ENCODE results near the gene ABI3BP.

The ABI3BP gene

DNA sequence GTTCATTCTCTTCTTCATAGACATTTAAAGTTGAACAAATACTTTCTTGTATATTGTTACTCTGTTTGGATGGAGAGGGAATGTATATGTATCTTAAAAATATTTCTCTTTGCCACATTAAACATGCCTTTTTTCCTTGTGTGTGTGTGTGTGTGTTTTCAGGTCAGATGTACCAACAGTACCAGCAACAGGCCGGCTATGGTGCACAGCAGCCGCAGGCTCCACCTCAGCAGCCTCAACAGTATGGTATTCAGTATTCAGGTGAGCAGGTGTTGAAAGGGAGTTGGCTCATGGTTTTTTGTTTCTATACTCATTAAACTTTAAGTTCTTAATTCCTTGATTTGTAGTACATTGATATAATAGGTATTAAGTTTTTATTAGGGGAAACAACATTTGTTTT, 248.6 kb downstream of the ABI3BP start:
- Mint-ChIP-seq H3K36me3 (ENCODE audit: insufficient read depth) (peaks cover 50% of the 10 kb centered on the region), H3K4me1 (no peaks in the 10 kb centered on the region), H3K4me3 (no peak overlapping the region), H3K27me3 (no peaks in the 10 kb centered on the region), H3K9me3 (no peaks in the 10 kb centered on the region), H3K27ac (ENCODE audit: low read depth) (no peak overlapping the region)
- DNase-seq (ENCODE audit: low spot score in 2 of 2) (no peak), ATAC-seq (replicated peaks; ENCODE audit: extremely low read depth, poor library complexity, severe bottlenecking) (no peak)

DNA sequence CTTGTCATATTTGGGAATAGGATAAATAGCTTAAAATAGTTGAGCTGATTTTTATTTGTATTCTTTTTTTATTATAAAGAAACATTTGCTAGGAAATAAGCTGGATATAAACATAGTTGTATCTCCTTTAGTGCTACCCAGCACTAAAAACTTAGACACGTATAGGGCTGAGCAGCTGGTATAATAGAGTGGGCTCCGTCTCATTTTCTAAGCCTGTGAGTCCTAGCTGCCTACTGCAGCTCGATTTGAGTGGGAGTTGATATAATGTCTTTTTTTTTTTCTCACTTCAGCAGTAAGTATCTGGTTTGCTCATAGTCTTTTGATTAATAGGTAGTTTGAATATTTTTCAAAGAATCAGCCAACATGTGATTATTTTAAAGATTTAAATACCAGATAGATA, 249.7 kb downstream of the ABI3BP start:
- peaks cover 46% of the 10 kb centered on the region for H3K36me3 Mint-ChIP-seq (ENCODE audit: insufficient read depth)
- H3K4me1 Mint-ChIP-seq: no peaks in the 10 kb centered on the region
- no peaks in the 10 kb centered on the region for H3K9me3 Mint-ChIP-seq
- no peak for ATAC-seq (replicated peaks; ENCODE audit: extremely low read depth, poor library complexity, severe bottlenecking)
- H3K27me3 Mint-ChIP-seq: no peaks in the 10 kb centered on the region
- H3K27ac Mint-ChIP-seq (ENCODE audit: low read depth): peak overlapping the region; percentile 25
- no peak overlapping the region for H3K4me3 Mint-ChIP-seq
- no peak for DNase-seq (ENCODE audit: low spot score in 2 of 2)

DNA sequence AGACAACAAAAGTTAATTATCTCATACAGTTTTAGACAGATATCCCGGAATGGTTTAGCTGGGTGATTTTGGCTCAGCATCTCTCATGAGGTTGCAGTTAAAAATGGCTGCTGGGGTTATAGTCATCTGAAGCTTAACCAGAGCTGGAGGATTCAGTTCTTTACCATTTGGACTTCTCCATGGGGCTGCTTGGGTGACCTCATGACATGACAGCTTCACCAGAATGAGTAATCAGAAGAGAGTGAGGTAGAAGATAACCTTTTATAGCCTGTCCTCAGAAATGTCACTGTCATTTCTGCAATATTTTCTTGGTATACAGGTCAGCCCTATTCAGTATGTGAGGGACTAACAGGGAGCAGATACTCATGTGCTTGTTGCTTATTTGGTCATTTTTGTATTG, 253.0 kb downstream of the ABI3BP start:
- Mint-ChIP-seq H3K4me3 (no peak overlapping the region), H3K27ac (ENCODE audit: low read depth) (no peak overlapping the region), H3K36me3 (ENCODE audit: insufficient read depth) (peaks cover 51% of the 10 kb centered on the region), H3K4me1 (peaks cover 7% of the 10 kb centered on the region), H3K9me3 (no peaks in the 10 kb centered on the region), H3K27me3 (no peaks in the 10 kb centered on the region)
- DNase-seq (ENCODE audit: low spot score in 2 of 2): no peak
- ATAC-seq (replicated peaks; ENCODE audit: extremely low read depth, poor library complexity, severe bottlenecking): no peak

DNA sequence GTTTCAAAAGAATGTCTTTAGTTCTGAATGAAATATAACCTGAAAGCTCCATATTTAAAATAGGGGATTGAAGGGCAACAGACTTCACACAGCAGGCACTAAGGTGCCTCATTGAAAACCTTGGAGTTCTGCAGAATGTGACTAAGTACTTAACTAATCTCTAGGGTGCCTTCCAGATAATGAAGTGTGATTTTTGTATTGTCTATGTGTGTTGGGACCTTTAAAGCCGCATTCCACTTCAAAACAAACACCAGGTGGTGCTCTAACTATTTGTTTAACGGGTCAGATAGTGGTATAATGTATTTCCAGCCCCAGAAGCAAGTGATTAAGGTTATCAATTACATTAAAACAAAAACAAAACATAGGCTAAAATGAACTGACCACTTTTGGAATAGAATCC, 255.9 kb downstream of the ABI3BP start:
- Mint-ChIP-seq H3K27me3 (no peaks in the 10 kb centered on the region), H3K36me3 (ENCODE audit: insufficient read depth) (peaks cover 49% of the 10 kb centered on the region), H3K4me3 (no peak overlapping the region), H3K27ac (ENCODE audit: low read depth) (no peak overlapping the region), H3K9me3 (no peaks in the 10 kb centered on the region), H3K4me1 (peaks cover 18% of the 10 kb centered on the region)
- DNase-seq (ENCODE audit: low spot score in 2 of 2) (no peak), ATAC-seq (replicated peaks; ENCODE audit: extremely low read depth, poor library complexity, severe bottlenecking) (no peak)

DNA sequence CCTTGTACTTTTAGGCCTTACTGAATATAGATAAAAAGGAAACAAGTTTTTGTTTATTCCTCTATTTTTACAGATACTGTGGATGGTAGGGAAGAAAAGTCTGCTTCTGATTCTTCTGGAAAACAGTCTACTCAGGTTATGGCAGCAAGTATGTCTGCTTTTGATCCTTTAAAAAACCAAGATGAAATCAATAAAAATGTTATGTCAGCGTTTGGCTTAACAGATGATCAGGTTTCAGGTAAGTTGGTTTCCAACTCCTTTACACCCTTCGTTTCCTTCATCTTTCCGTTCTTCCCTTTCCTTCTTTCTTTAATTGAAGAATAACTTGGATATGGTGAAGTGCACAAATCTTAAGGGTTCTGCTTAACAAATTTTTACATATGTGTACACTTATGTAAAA, 260.8 kb downstream of the ABI3BP start:
- H3K27ac Mint-ChIP-seq (ENCODE audit: low read depth): no peak overlapping the region
- H3K27me3 Mint-ChIP-seq: no peaks in the 10 kb centered on the region
- no peak for ATAC-seq (replicated peaks; ENCODE audit: extremely low read depth, poor library complexity, severe bottlenecking)
- no peaks in the 10 kb centered on the region for H3K9me3 Mint-ChIP-seq
- no peak overlapping the region for H3K4me3 Mint-ChIP-seq
- H3K36me3 Mint-ChIP-seq (ENCODE audit: insufficient read depth): peaks cover 44% of the 10 kb centered on the region
- H3K4me1 Mint-ChIP-seq: peaks cover 24% of the 10 kb centered on the region
- DNase-seq (ENCODE audit: low spot score in 2 of 2): no peak

DNA sequence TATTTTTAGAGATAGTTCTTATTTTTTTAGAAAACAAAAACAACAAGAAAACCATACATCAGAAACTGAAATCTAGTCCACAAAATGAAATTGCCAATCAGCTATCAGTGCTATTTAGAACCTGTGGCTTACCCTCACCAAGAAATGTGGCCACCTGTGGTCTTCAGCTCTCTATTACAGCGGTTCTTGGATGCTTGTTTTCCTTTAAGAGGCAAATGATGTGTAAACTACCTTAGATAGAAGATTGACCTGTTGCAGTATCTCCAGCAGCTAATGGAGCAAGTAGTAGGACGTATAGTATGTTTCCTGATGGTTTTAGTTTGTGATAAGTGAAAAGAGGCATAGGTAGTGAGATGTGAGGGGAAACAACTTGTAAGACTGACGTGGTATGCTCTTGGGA, 262.7 kb downstream of the ABI3BP start:
- Mint-ChIP-seq H3K9me3 (no peaks in the 10 kb centered on the region), H3K27ac (ENCODE audit: low read depth) (no peak overlapping the region), H3K4me1 (peaks cover 35% of the 10 kb centered on the region), H3K4me3 (no peak overlapping the region), H3K36me3 (ENCODE audit: insufficient read depth) (peaks cover 34% of the 10 kb centered on the region), H3K27me3 (no peaks in the 10 kb centered on the region)
- DNase-seq (ENCODE audit: low spot score in 2 of 2) (no peak), ATAC-seq (replicated peaks; ENCODE audit: extremely low read depth, poor library complexity, severe bottlenecking) (no peak)

DNA sequence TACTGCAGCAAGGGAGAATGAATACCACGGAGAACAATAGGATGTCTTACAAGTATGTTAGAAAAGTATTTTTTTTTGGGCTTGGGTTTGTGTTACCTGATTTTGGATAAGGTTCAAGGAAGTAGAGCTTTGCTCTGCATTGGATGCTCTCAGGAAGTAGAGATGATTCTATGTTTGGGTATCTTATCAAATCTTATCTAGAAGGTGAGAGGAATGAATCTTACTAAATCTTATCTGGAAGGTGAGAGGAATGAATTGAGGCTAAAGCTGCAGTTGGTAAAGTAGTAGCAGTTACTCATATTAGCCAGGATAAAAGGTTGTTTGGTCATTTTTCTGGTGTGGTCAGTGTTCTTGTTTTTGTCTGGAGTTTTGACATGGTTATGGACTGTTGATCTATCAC, 266.5 kb downstream of the ABI3BP start:
- H3K4me3 Mint-ChIP-seq: no peak overlapping the region
- ATAC-seq (replicated peaks; ENCODE audit: extremely low read depth, poor library complexity, severe bottlenecking) (no peak), DNase-seq (ENCODE audit: low spot score in 2 of 2) (no peak)
- H3K9me3 Mint-ChIP-seq: no peaks in the 10 kb centered on the region
- H3K4me1 Mint-ChIP-seq: peaks cover 31% of the 10 kb centered on the region
- no peaks in the 10 kb centered on the region for H3K27me3 Mint-ChIP-seq
- H3K36me3 Mint-ChIP-seq (ENCODE audit: insufficient read depth): peaks cover 31% of the 10 kb centered on the region
- H3K27ac Mint-ChIP-seq (ENCODE audit: low read depth): peak overlapping the region; percentile 38

DNA sequence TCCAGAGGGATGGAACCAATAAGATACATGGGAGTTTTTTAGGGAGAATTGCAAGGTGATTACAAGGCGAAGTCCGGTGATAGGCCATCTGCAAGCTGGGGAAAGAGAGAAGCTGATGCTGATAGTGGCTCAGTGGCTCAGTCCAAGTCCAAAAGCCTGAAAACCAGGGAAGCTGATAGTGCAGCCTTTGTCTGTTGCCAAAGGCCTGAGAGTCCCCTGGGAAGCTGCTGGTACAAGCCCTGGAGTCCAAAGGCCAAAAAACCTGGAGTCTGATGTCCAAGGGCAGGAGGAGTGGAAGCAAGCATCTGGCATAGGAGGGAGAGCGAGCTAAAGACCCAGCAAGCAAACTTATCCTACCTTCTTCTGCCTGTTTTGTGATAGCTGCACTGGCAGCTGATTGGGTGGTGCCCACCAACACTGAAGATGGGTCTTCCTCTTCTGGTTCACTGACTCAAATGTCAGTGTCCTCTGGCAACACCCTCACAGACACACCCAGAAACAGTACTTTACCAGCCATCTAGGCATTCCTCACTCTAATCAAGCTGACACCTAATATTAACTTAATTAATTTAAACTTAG, 267.2 kb downstream of the ABI3BP start:
- no peak for DNase-seq (ENCODE audit: low spot score in 2 of 2)
- Mint-ChIP-seq H3K9me3 (no peaks in the 10 kb centered on the region), H3K36me3 (ENCODE audit: insufficient read depth) (peaks cover 31% of the 10 kb centered on the region), H3K4me1 (peaks cover 31% of the 10 kb centered on the region), H3K27me3 (no peaks in the 10 kb centered on the region), H3K27ac (ENCODE audit: low read depth) (peak overlapping the region; percentile 38), H3K4me3 (no peak overlapping the region)
- ATAC-seq (replicated peaks; ENCODE audit: extremely low read depth, poor library complexity, severe bottlenecking): no peak

DNA sequence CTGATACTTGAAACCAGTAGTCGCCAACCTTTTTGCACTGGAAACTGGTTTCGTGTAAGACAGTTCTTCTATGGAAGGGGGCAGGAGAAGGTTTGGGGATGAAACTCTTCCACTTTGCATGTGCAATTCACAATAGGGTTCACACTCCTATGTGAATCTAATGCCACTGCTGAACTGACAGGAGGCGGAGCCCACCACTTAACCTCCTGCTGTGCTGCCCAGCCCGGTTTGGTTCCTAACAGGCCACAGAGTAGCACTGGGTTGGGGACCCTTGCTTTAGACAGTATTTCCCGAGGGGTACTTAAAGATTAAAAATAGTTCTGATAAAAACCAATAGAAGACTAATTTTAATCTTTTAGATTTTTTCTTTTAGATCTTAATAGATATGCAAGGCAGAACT, 272.8 kb downstream of the ABI3BP start:
- Mint-ChIP-seq H3K36me3 (ENCODE audit: insufficient read depth) (peaks cover 41% of the 10 kb centered on the region), H3K4me3 (no peak overlapping the region), H3K27me3 (no peaks in the 10 kb centered on the region), H3K9me3 (no peaks in the 10 kb centered on the region), H3K27ac (ENCODE audit: low read depth) (no peak overlapping the region), H3K4me1 (peaks cover 36% of the 10 kb centered on the region)
- no peak for ATAC-seq (replicated peaks; ENCODE audit: extremely low read depth, poor library complexity, severe bottlenecking)
- no peak for DNase-seq (ENCODE audit: low spot score in 2 of 2)

DNA sequence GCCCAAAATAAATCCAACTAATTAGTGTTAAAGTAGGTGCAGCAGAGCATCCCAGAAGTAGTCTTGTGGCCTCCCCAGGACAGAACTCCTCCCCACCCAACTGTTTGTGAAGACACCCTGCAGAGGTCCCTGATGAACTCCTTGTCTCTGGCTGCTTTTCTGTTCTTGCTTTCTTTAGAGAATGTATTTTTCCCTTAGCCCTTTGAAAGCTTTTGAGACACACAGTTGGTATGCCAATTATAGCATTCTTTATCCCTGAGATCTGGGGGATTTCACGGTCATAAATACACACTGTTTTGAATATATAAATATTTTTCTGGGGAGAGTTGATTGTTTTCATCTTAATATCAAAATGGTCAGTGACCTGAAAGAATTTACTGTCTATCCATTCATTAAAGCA, 274.1 kb downstream of the ABI3BP start:
- no peaks in the 10 kb centered on the region for H3K27me3 Mint-ChIP-seq
- H3K9me3 Mint-ChIP-seq: no peaks in the 10 kb centered on the region
- DNase-seq (ENCODE audit: low spot score in 2 of 2): no peak
- no peak overlapping the region for H3K4me3 Mint-ChIP-seq
- peaks cover 47% of the 10 kb centered on the region for H3K36me3 Mint-ChIP-seq (ENCODE audit: insufficient read depth)
- no peak for ATAC-seq (replicated peaks; ENCODE audit: extremely low read depth, poor library complexity, severe bottlenecking)
- H3K27ac Mint-ChIP-seq (ENCODE audit: low read depth): no peak overlapping the region
- peaks cover 44% of the 10 kb centered on the region for H3K4me1 Mint-ChIP-seq

DNA sequence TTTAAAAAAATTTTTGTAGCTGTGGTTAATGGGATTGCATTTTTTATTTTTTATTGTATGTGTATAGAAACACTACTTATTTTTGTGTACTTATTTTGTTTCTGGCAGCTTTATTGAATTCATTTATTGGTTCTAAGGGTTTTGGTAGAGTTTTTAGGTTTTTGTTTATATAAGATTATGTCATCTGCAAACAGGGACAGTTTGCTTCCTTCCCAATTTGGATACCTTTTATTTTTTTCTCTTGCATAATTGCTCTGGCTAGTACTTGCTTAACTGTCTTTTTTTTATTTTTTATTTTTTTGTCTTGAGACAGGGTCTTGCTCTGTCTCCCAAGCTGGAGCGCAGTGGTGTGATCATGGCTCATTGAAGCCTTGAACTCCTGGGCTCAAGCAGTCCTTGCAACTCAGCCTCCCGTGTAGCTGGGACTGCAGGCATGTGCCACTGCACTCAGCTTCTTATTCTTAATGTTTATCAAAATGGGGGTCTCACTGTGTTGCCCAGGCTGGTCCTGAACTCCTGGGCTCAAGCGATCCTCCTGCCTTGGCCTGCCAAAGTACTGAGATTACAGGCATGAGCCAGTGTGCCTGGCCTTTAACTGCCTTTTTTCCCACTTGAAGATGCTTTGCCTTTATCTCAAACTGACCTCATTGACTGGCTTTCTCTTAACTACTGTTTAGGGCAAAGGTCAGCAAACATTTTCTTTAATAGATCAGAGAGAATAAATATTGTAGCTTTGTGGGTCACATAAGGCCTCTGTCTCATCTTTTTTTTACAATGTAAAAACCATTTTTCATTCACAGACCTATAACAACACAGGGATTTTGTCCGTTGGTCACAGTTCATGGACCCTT, 275.4 kb downstream of the ABI3BP start:
- Mint-ChIP-seq H3K27me3 (no peaks in the 10 kb centered on the region), H3K9me3 (no peaks in the 10 kb centered on the region), H3K4me1 (peaks cover 54% of the 10 kb centered on the region), H3K27ac (ENCODE audit: low read depth) (peak overlapping the region; percentile 8), H3K4me3 (no peak overlapping the region), H3K36me3 (ENCODE audit: insufficient read depth) (peaks cover 54% of the 10 kb centered on the region)
- no peak for DNase-seq (ENCODE audit: low spot score in 2 of 2)
- ATAC-seq (replicated peaks; ENCODE audit: extremely low read depth, poor library complexity, severe bottlenecking): no peak

DNA sequence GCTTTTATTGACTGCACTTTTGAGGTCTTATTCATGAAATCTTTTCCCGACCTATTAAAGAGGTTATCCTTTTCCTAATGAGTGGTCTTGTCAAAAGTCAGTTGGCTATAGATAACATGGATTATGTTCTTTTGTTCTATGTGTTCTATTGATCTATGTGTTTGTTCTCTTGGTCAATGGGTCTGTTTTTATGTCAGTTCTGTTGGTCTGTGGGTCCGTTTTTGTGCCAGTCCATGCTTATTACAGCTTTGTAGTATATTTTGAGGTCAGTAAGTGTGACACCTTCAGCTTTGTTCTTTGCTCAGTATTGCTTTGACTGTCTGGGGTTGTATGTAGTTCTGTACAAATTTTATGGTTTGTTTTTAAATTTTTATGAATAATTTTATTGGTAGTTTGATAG, 276.2 kb downstream of the ABI3BP start:
- peaks cover 57% of the 10 kb centered on the region for H3K4me1 Mint-ChIP-seq
- ATAC-seq (replicated peaks; ENCODE audit: extremely low read depth, poor library complexity, severe bottlenecking): no peak
- peak overlapping the region; percentile 8 for H3K27ac Mint-ChIP-seq (ENCODE audit: low read depth)
- H3K27me3 Mint-ChIP-seq: no peaks in the 10 kb centered on the region
- H3K4me3 Mint-ChIP-seq: peak overlapping the region; percentile 7
- H3K9me3 Mint-ChIP-seq: no peaks in the 10 kb centered on the region
- H3K36me3 Mint-ChIP-seq (ENCODE audit: insufficient read depth): peaks cover 50% of the 10 kb centered on the region
- DNase-seq (ENCODE audit: low spot score in 2 of 2): no peak

DNA sequence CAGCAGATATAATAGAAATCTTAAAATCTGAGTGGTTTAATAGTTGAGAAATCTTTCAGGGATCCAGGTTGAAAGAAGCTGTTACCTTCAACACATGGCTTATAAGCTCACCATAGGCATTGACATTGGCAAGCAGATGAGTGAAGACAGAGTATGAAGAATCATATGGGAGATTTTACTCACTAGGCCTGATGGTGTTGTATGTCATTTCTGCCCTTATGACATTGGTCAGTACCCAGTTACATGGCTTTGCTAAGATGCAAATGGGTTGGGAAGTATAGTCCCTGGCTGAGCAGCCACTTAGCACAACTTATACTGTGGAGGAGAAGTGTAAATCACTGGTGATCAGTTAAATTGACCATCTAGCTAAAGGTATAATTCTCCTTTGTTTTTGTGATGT, 278.0 kb downstream of the ABI3BP start:
- no peak for ATAC-seq (replicated peaks; ENCODE audit: extremely low read depth, poor library complexity, severe bottlenecking)
- Mint-ChIP-seq H3K27me3 (no peaks in the 10 kb centered on the region), H3K4me1 (peaks cover 70% of the 10 kb centered on the region), H3K36me3 (ENCODE audit: insufficient read depth) (peaks cover 49% of the 10 kb centered on the region), H3K27ac (ENCODE audit: low read depth) (no peak overlapping the region), H3K4me3 (no peak overlapping the region), H3K9me3 (no peaks in the 10 kb centered on the region)
- DNase-seq (ENCODE audit: low spot score in 2 of 2): no peak

All from central memory CD8-positive, alpha-beta T cell (primary cell).